Panc1 (cell line): Measurements from ENCODE around the gene MRPL38. TPM values are rescaled to one million over a fixed set of nuclear protein-coding genes. Genes with fewer than 3 reads are reported as not detected.

ENCODE experiments used
- ATAC-seq: fragments of 200-7000 bp; cut with Tn5 transposase; 2 replicates; pipeline ENCODE4 v1.9.1; 2020; ENCODE audit warnings: mild to moderate bottlenecking, moderate library complexity
- BruUV-seq: library from RNA; stranded (reverse); fragments of 400-500 nt; replicated peaks from 2 replicates; lab custom pipeline; 2021; lab: Mats Ljungman, UMichigan
- CTCF ChIA-PET: fragments of 300-600 bp; sonication (Branson Sonifier 250); formaldehyde crosslinking; loops from one replicate; lab custom pipeline; 2022; ENCODE audit warnings: antibody characterized with exemption; lab: Charles Lee
- POLR2A ChIA-PET: fragments of 300-600 bp; sonication (Branson Sonifier 250); formaldehyde crosslinking; loops from one replicate; lab custom pipeline; 2022; ENCODE audit warnings: antibody characterized with exemption; lab: Charles Lee
- DNase-seq: peaks from one replicate; pipeline ENCODE4 v3.0.0-alpha.2; 2010; ENCODE audit warnings: low read depth, low spot score
- H3K27ac ChIP-seq: 2 replicates; pipeline ENCODE4 v1.5.1; 2011; ENCODE audit warnings: mild to moderate bottlenecking, low read length, inconsistent platforms
- H3K27me3 ChIP-seq: fragments of 200-500 bp; sonication (Bioruptor generic); 2 replicates; pipeline ENCODE4 v1.6.0; 2014; ENCODE audit warnings: low read length, inconsistent platforms; ENCODE audit not compliant: control insufficient read depth, insufficient read depth
- H3K36me3 ChIP-seq: fragments of 200-500 bp; sonication (Bioruptor generic); 2 replicates; pipeline ENCODE4 v1.5.1; 2014; ENCODE audit warnings: inconsistent platforms, mild to moderate bottlenecking, low read length, moderate library complexity; ENCODE audit not compliant: control insufficient read depth, insufficient read depth
- H3K4me1 ChIP-seq: 2 replicates; pipeline ENCODE4 v1.5.1; 2011; ENCODE audit warnings: inconsistent platforms, mild to moderate bottlenecking, low read length, moderate library complexity; ENCODE audit not compliant: control insufficient read depth, insufficient read depth
- H3K4me3 ChIP-seq, 2 experiments: 2 replicates each; pipeline ENCODE4 v1.5.1; 2011 to 2012; ENCODE audit warnings: low read depth in 2 of 2, low read length in 2 of 2, mild to moderate bottlenecking in 2 of 2, inconsistent platforms in 1 of 2, moderate library complexity in 1 of 2
- H3K9me3 ChIP-seq: fragments of 200-500 bp; sonication (Bioruptor generic); 2 replicates; pipeline ENCODE4 v1.5.1; 2014; ENCODE audit warnings: low read depth, mild to moderate bottlenecking, inconsistent platforms, low read length, moderate library complexity; ENCODE audit not compliant: control insufficient read depth, insufficient read depth
- CTCF ChIP-seq: fragments of 450-650 bp; IDR thresholded peaks from 2 replicates; pipeline ENCODE4 v1.5.1; 2017; ENCODE audit warnings: mild to moderate bottlenecking
- POLR2AphosphoS5 ChIP-seq: IDR thresholded peaks from 2 replicates; pipeline ENCODE4 v1.6.1; 2012; ENCODE audit warnings: mild to moderate bottlenecking, low read depth, low read length, moderate library complexity
- REST ChIP-seq, 2 experiments: IDR thresholded peaks; 2 replicates each; pipeline ENCODE4 v1.6.1; 2011 to 2012; ENCODE audit warnings: low read depth in 2 of 2, control low read depth in 1 of 2, low read length in 1 of 2, mild to moderate bottlenecking in 1 of 2, moderate library complexity in 1 of 2; ENCODE audit not compliant: insufficient read depth in 1 of 2
- SIN3A ChIP-seq: IDR thresholded peaks from 2 replicates; pipeline ENCODE4 v1.6.1; 2012; ENCODE audit warnings: low read depth, mild to moderate bottlenecking, low read length, moderate library complexity, borderline replicate concordance; ENCODE audit not compliant: insufficient read depth
- TCF7L2 ChIP-seq: IDR thresholded peaks from 2 replicates; pipeline ENCODE4 v1.6.1; 2011; ENCODE audit warnings: mild to moderate bottlenecking, low read depth, low read length, inconsistent platforms
- in situ Hi-C: cut with HindIII; loops from 2 replicates; pipeline ENCODE4 v1.10.0; 2016; ENCODE audit warnings: low sequenced_read_pairs, low pct_unique_long_range_greater_than_20kb
- intact Hi-C: fragments of 100-400 bp; cut with micrococcal nuclease; formaldehyde crosslinking; loops from one replicate; pipeline ENCODE4 v1.10.0; 2022; ENCODE audit not compliant: unreplicated experiment
- total RNA-seq: library from RNA; stranded (reverse); gene quantifications from one replicate; pipeline ENCODE4 v1.2.1, GENCODE V29; 2021; ENCODE audit not compliant: unreplicated experiment

The MRPL38 gene
- total RNA-seq, 1 experiment from 2014 or later, result 165 TPM

GRCh38 chr17:75874323-75875181 is 30.1 kb downstream of the MRPL38 start:
- no peaks in the 10 kb centered on the region for H3K27me3 ChIP-seq
- no peaks in the 10 kb centered on the region for H3K9me3 ChIP-seq
- TF ChIP-seq POLR2AphosphoS5 (no peak; the same call in 1 of the 2 replicates), REST (IDR thresholded peaks at IDR 0.05; ENCODE audit: insufficient read depth in 1 of 2, low read depth in 2 of 2, low read length in 1 of 2) (peak; percentile 68 to 73)
- peak overlapping the region; percentile 88; the same call in 1 of the 2 replicates for H3K27ac ChIP-seq
- DNase-seq (no peak), ATAC-seq (no peak)
- POLR2A ChIA-PET, result interaction anchor here (0.6 kb wide), 1 partner anchor 12 kb away, joined by 3 read pairs; no protein-coding TSS in a partner anchor
- CTCF ChIA-PET, result interaction anchor here (0.6 to 1.0 kb wide), 2 partner anchors 13 to 122 kb away, joined by 3 to 6 read pairs; no protein-coding TSS in a partner anchor
- no TSS peak for BruUV-seq
- intact Hi-C loops, result no loop called here
- no peak overlapping the region for H3K4me3 ChIP-seq
- peaks cover 37% of the 10 kb centered on the region for H3K4me1 ChIP-seq
- in situ Hi-C loops, result no loop called here
- H3K36me3 ChIP-seq, result no peaks in the 10 kb centered on the region; the same call in 1 of the 2 replicates

- H3K27ac ChIP-seq, result peak overlapping the region; percentile 60
- no TSS peak for BruUV-seq
Measured at GRCh38 chr17:75873587-75874322, 30.9 kb downstream of the MRPL38 start.

More at GRCh38 chr17:75873587-75874322, 30.9 kb downstream of the MRPL38 start:
- in situ Hi-C loops (no loop called here), intact Hi-C loops (no loop called here)
- POLR2A ChIA-PET, result interaction anchor here (0.6 to 1.5 kb wide), 2 partner anchors 13 to 18 kb away, joined by 3 to 4 read pairs; partner anchors contain the start of gene WBP2
- Histone ChIP-seq H3K4me3 (no peak overlapping the region), H3K4me1 (peaks cover 41% of the 10 kb centered on the region), H3K9me3 (no peaks in the 10 kb centered on the region), H3K36me3 (no peaks in the 10 kb centered on the region; the same call in 1 of the 2 replicates), H3K27me3 (no peaks in the 10 kb centered on the region)
- CTCF ChIA-PET, result interaction anchor here (1.0 to 1.2 kb wide), 2 partner anchors 13 to 18 kb away, joined by 3 to 5 read pairs; partner anchors contain the start of gene WBP2
- TF ChIP-seq REST (IDR thresholded peaks at IDR 0.05; ENCODE audit: insufficient read depth in 1 of 2, low read depth in 2 of 2, low read length in 1 of 2) (no peak), SIN3A (no peak), CTCF (no peak), TCF7L2 (no peak)
- no peak for ATAC-seq
- DNase-seq, result no peak
